IPS-15b (cell line): ENCODE results near the gene PTPN9.
"Not testable (repeated sequence)": the region's sequence is repeated elsewhere in the genome, so short reads cannot be mapped to it uniquely, and the experiment has no call there.

Source experiments
- H3K27me3 ChIP-seq: one replicate; pipeline ENCODE4 v1.6.1; 2013; ENCODE audit warnings: low read length; ENCODE audit not compliant: control insufficient read depth, insufficient read depth
- H3K36me3 ChIP-seq: one replicate; pipeline ENCODE4 v1.6.1; 2013; ENCODE audit warnings: low read length; ENCODE audit not compliant: control insufficient read depth, insufficient read depth
- H3K4me1 ChIP-seq: one replicate; pipeline ENCODE4 v1.6.1; 2013; ENCODE audit warnings: mild to moderate bottlenecking, low read length; ENCODE audit not compliant: control insufficient read depth, insufficient read depth
- H3K4me3 ChIP-seq: one replicate; pipeline ENCODE4 v1.5.1; 2013; ENCODE audit warnings: low read depth, low read length
- H3K9ac ChIP-seq: one replicate; pipeline ENCODE4 v1.6.1; 2013; ENCODE audit warnings: low read depth, mild to moderate bottlenecking, low read length
- H3K9me3 ChIP-seq: one replicate; pipeline ENCODE4 v1.6.1; 2013; ENCODE audit warnings: mild to moderate bottlenecking, low read length; ENCODE audit not compliant: control insufficient read depth, insufficient read depth

Gene PTPN9

GRCh38 chr15:75450307-75451201, 128.6 kb downstream of the PTPN9 start:
- H3K9ac ChIP-seq, result peak overlapping the region; percentile 50
- no peaks in the 10 kb centered on the region for H3K4me1 ChIP-seq
- peak overlapping the region; percentile 100 for H3K4me3 ChIP-seq
- peaks cover 2% of the 10 kb centered on the region for H3K36me3 ChIP-seq
- H3K27me3 ChIP-seq, result no peaks in the 10 kb centered on the region
- H3K9me3 ChIP-seq, result no peaks in the 10 kb centered on the region

- Histone ChIP-seq H3K4me3 (peak overlapping the region; percentile 100), H3K36me3 (peaks cover 2% of the 10 kb centered on the region), H3K27me3 (no peaks in the 10 kb centered on the region), H3K9ac (no peak overlapping the region), H3K4me1 (no peaks in the 10 kb centered on the region), H3K9me3 (no peaks in the 10 kb centered on the region)
Observed at GRCh38 chr15:75449585-75450306, 129.4 kb downstream of the PTPN9 start.

GRCh38 chr15:75448171-75448570, 130.9 kb downstream of the PTPN9 start:
- not testable (repeated sequence) for H3K4me3 ChIP-seq, H3K4me1 ChIP-seq, H3K9me3 ChIP-seq

GRCh38 chr15:75446151-75446550, 133.0 kb downstream of the PTPN9 start:
- Histone ChIP-seq H3K9ac (no peak overlapping the region), H3K4me3 (no peak overlapping the region), H3K9me3 (no peaks in the 10 kb centered on the region), H3K4me1 (no peaks in the 10 kb centered on the region), H3K36me3 (peaks cover 5% of the 10 kb centered on the region), H3K27me3 (no peaks in the 10 kb centered on the region)

More at GRCh38 chr15:75448171-75448570, 130.9 kb downstream of the PTPN9 start:
- not testable (repeated sequence) for H3K36me3 ChIP-seq, H3K9ac ChIP-seq, H3K27me3 ChIP-seq

- H3K9me3 ChIP-seq, H3K9ac ChIP-seq, H3K36me3 ChIP-seq, H3K4me1 ChIP-seq, H3K4me3 ChIP-seq, H3K27me3 ChIP-seq: not testable (repeated sequence)
Observed at GRCh38 chr15:75445324-75445723, 133.8 kb downstream of the PTPN9 start.

- not testable (repeated sequence) for H3K4me1 ChIP-seq, H3K36me3 ChIP-seq, H3K27me3 ChIP-seq, H3K9ac ChIP-seq, H3K4me3 ChIP-seq, H3K9me3 ChIP-seq
Observed at GRCh38 chr15:75443972-75444453, 135.1 kb downstream of the PTPN9 start.

GRCh38 chr15:75437721-75438120, 141.4 kb downstream of the PTPN9 start:
- Histone ChIP-seq H3K9me3 (no peaks in the 10 kb centered on the region), H3K9ac (no peak overlapping the region), H3K27me3 (no peaks in the 10 kb centered on the region), H3K4me1 (no peaks in the 10 kb centered on the region), H3K4me3 (no peak overlapping the region), H3K36me3 (peaks cover 4% of the 10 kb centered on the region)

- H3K27me3 ChIP-seq, result no peaks in the 10 kb centered on the region
- peaks cover 4% of the 10 kb centered on the region for H3K36me3 ChIP-seq
- no peak overlapping the region for H3K9ac ChIP-seq
- H3K9me3 ChIP-seq, result no peaks in the 10 kb centered on the region
- H3K4me1 ChIP-seq, result no peaks in the 10 kb centered on the region
- H3K4me3 ChIP-seq, result no peak overlapping the region
Observed at GRCh38 chr15:75436881-75437280, 142.2 kb downstream of the PTPN9 start.

- H3K9me3 ChIP-seq, result no peaks in the 10 kb centered on the region
- H3K4me3 ChIP-seq, result no peak overlapping the region
- no peaks in the 10 kb centered on the region for H3K27me3 ChIP-seq
- H3K9ac ChIP-seq, result no peak overlapping the region
- no peaks in the 10 kb centered on the region for H3K4me1 ChIP-seq
- H3K36me3 ChIP-seq, result peaks cover 10% of the 10 kb centered on the region
Observed at GRCh38 chr15:75431682-75432081, 147.4 kb downstream of the PTPN9 start.

- Histone ChIP-seq H3K27me3 (no peaks in the 10 kb centered on the region), H3K9me3 (no peaks in the 10 kb centered on the region), H3K4me3 (no peak overlapping the region), H3K9ac (no peak overlapping the region), H3K4me1 (no peaks in the 10 kb centered on the region), H3K36me3 (peaks cover 10% of the 10 kb centered on the region)
Observed at GRCh38 chr15:75431270-75431669, 147.8 kb downstream of the PTPN9 start.

- H3K4me1 ChIP-seq, result no peaks in the 10 kb centered on the region
- peaks cover 8% of the 10 kb centered on the region for H3K36me3 ChIP-seq
Observed at GRCh38 chr15:75430259-75430658, 148.9 kb downstream of the PTPN9 start.

GRCh38 chr15:75428152-75428551, 151.0 kb downstream of the PTPN9 start:
- no peak overlapping the region for H3K4me3 ChIP-seq
- no peaks in the 10 kb centered on the region for H3K4me1 ChIP-seq
- H3K9ac ChIP-seq, result no peak overlapping the region
- H3K36me3 ChIP-seq, result peaks cover 8% of the 10 kb centered on the region
- H3K27me3 ChIP-seq, result no peaks in the 10 kb centered on the region
- H3K9me3 ChIP-seq, result no peaks in the 10 kb centered on the region

More at GRCh38 chr15:75430259-75430658, 148.9 kb downstream of the PTPN9 start:
- Histone ChIP-seq H3K4me3 (no peak overlapping the region), H3K27me3 (no peaks in the 10 kb centered on the region), H3K9ac (no peak overlapping the region), H3K9me3 (no peaks in the 10 kb centered on the region)
